SKM-1 (cell line): ENCODE data around the gene AKAP12.

Source experiments
- DNase-seq: peaks from one replicate; lab custom pipeline; 2025; ENCODE audit not compliant: unreplicated experiment; lab: John Stamatoyannopoulos, UW

Gene AKAP12

DNA sequence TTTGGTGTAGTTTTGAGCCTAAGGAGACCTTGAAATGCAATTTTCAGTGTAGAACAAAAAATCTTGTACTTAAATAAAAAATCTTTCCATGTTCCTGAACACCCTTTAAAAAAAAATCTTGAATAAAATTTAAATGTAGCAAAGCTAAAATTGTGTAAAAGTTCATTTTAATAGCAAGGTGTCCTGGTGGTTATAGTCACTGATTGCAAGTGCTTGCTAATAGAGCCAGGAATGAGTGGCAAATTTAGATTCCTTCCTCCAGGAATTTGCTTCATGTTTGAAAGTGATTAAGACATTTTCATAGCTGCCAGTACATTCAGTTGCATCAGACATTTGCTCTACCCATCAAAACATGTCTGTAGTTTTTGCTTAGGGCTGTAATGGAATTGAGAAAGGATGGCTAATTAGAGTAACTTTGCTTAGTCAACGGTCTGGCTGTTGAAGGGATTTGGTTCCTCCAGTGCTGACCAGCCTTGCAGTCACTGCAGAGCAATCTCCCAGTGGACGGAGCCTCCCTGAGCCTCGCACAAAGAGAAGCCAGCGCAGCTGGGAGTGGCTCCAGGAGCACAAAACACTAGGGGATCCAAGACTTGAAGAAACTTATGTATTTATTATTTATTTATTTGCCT lies 36.5 kb downstream of the AKAP12 start:
- DNase-seq: no peak

DNA sequence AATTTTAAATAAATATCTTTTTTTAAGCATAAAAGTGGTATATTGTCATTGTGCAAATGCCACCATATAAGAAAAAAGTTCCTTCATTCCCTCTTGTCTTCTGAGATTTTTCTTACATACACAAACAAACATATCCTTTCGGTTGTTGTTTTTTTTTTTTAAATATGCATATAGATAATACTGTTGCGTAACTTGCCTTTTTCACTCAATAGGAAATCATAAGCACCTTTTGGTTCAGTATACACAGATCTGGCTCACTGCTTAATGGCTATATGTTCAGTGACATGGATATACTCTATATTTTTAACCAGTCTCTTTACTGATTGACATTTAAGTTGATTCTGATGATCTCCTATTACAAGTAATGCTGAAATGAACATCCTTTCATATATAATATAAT lies 40.1 kb downstream of the AKAP12 start:
- no peak for DNase-seq

DNA sequence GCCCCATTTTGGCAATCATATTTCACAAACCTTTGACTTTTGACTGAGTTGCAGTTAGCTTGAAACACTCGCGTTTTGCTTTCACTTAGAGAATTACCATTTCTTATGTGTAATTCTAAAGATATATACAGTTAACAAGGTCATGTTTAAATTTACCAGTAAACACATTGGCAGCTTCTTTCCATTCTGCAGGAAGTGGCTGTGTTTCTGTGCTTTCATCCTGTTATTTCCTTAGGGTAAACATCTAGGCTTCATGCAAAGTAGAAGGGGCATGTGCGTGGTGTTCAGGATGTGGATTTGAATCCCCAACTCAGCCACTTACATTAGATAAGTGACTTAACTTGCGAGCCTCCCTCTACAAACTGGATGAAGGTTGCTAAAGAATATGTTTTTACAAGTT lies 41.1 kb downstream of the AKAP12 start:
- no peak for DNase-seq

DNA sequence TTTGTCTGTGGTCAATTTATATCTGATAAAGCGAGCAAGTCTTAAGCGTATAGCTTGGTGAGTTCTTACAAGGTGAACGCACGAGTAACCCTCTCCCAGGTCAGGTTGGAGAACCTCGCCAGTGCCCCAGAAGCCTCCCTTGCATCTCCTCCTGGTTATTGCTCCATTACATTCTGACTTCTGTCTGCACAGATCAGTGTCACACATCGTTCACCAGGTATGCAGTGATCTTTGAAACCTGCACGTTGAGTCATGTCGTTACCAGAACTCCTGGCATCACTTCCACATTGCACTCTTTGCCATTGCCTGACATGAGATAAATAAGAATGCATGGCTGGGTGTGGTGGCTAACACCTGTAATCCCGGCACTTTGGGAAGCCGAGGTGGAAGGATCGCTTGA lies 44.2 kb downstream of the AKAP12 start:
- no peak for DNase-seq

DNA sequence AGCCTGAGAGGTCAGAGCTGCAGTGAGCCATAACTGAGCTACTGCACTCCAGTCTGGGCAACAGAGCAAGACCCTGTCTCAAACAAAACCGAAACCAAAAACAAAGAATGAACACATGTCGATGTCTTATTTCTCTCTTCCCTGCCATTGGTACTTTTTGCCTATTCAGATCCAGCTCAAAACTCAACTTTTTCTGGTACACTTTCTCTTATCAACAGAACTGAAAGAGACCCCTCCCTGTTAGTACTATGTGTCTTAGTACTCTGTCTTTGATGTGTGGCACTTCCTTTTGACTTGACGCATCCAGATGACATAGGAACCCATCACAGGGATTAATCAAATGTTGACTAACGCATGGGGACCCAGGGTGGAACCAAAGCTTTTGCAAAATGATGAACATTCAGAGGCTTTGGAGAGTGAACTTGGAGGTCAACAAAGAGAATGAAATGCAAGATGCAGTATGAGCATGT lies 44.8 kb downstream of the AKAP12 start:
- DNase-seq: no peak

GRCh38 chr6:151285122-151285521 lies 45.4 kb downstream of the AKAP12 start:
- DNase-seq: no peak

GRCh38 chr6:151286214-151286613 lies 46.4 kb downstream of the AKAP12 start:
- DNase-seq: no peak

GRCh38 chr6:151288712-151289398 lies 49.1 kb downstream of the AKAP12 start:
- no peak for DNase-seq

DNA sequence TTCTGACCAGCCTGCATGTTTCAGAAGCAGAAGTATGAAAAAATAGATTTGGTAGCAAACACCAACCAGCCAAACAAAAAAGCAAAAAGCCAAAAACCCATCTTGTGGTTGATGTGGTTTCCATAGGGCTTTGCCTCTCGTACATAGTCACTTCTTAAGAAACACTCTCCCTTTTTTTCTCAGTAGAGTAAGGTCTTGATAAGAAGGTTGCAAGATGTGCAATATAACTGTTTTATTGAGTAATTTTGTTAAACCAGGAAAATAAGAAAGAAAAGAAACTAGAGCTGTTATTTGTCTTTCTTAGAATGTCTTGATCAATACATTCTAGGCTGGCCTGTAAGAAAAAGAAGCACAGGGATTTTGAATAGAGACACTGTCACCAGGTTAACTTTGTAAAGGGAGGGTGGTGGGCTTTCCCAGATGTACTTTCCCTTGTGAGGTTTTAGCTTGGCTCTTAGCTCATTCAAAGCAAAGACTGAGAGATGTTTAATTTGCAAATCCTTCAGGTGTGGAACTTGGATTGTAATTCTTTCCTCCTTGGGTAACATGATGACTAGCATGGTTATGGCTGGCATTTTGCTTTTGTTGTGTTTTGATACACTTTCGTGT lies 49.7 kb downstream of the AKAP12 start:
- DNase-seq: no peak

DNA sequence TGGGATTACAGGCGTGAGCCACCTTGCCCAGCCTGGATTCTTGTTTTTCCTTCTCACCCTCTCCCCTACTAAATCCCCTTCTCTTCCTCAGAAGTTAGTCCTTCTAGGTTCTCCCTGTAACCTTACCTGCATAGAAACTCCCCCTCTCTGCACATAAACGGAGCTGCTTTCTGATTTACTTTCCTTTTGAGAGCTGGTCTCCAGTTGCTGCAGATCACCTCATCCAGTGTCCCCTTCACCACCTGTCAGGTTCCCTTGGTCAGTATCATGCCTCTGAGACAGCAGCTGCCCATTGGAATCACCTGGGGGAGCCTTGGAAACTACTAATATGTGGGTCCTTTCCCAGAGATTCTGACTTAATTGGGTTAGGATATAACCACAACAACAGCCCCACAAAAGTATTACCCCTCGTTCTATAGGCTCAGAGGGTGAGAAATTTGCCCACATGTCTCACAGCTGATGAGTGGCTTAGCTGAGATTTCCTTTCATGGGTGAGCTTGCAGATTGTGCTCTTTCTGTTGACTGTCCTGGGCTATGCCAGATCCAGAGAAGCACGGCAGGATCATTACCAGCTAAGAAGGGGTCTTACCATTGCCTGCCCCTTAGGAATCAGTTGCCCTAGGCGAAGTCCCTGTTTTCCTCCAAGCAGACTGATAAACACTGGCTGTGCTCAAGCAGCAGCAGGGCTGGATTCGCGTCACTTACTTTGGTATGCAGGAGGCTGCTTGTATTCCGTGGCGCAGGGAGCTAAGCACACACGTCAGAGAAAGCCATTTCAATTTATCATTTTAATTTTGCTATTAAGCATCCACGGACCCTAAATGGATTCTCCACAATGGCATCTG lies 51.3 kb downstream of the AKAP12 start:
- no peak for DNase-seq

DNA sequence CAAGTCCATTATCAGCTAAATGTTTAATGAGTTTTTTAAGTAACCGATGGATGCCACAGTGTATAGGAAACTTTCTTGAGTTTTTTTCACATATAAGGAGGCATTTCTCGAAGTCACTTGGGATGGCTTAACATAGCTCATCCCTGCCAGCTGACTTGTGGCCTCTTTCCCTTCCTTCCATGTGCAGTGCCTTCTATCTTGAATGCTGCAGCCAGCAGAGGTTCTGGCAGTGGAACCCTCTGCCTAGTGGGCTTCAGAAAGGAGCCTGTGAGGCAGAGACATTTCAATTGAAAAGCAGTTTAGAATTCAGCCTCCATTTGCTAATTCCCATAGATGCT lies 51.9 kb downstream of the AKAP12 start:
- DNase-seq: no peak

DNA sequence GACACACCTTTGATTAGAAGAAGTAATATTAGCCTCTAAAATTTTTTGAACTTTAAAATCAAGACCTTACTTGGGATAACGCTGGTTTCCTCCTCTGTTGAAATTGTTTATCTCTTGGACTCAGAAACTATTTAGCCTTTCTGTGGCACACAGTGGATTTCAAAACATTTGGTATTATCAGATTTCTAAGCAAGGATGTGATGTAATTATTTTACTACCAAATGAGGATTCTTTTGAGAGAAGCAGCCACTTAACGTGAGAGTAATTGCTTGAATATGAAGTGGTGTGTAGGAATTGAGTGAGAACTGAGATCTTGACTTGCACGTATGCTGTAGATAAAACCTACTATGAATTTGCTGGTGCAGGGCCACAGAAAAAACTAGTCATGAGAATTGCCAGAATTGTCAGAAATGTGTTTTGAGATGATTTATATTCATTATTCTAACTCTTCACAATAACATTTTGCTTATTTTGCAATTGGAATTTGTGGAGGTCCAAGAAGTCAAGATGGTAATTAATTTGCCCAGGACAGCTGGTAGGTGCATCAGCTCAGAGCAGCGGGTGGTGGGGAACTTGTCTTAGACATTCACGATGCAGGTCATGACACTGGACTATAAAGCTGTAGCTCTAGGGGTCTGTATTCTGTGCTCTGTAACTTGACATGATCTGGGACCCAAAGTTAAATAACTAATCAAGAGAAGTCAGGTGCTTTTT lies 53.4 kb downstream of the AKAP12 start:
- DNase-seq: no peak

DNA sequence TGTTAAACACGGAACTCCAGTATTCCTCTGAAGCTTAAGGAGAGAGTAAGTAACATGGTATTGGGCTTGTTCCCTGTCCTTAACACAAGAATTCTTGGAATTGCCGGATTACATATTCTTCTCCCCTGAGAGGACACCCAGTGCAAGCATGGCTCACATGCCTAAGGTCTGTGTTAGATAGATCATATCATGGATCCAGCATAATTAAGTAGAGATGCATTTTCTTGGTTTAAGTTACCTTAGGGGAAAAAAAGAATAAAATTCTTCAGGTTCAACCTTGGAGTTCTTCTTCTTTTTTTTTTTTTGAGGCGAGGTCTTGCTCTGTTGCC lies 53.9 kb downstream of the AKAP12 start:
- DNase-seq: no peak

- DNase-seq: no peak
Observed at GRCh38 chr6:151294561-151295101, 54.9 kb downstream of the AKAP12 start.

DNA sequence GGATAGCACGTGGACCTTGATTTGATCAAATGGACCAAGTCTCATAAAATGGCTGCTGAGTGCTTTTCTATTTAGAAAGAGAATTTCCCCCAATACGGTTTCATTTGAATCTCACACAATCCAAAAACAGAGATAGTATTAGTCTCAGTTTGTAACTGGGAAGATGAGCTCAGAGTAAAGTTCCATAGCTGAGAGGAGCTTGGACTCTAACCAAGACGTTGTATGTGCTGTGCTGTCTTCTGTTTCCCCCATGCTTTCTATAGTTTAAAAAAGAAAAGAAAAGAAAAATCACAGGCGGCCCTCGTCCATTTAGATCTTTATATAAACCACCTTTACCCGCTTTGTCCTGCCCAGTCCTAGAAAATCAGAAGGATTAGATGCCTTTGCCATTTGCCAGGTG lies 58.1 kb downstream of the AKAP12 start:
- no peak for DNase-seq

GRCh38 chr6:151299011-151299410 lies 59.2 kb downstream of the AKAP12 start:
- DNase-seq: no peak

- no peak for DNase-seq
Observed at GRCh38 chr6:151300267-151300991, 60.7 kb downstream of the AKAP12 start.

DNA sequence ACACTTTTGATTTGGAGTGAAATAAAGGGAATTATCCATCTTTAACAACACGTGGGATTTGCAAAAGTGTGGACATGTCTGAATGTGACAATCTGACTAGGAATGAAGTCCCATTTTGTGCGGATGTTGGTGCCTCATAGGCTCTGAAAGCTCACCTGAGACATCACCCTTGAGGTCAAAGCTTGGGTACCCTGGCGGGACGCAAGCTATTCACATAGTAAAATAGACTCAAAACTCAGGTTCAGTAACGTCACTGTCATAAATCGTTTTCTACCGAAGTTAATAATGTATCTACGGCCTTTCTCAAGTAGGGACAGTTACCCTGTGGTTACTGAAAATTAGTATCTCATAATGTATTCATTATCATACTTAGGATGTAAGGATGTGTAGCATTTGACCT lies 61.8 kb downstream of the AKAP12 start:
- DNase-seq: no peak

DNA sequence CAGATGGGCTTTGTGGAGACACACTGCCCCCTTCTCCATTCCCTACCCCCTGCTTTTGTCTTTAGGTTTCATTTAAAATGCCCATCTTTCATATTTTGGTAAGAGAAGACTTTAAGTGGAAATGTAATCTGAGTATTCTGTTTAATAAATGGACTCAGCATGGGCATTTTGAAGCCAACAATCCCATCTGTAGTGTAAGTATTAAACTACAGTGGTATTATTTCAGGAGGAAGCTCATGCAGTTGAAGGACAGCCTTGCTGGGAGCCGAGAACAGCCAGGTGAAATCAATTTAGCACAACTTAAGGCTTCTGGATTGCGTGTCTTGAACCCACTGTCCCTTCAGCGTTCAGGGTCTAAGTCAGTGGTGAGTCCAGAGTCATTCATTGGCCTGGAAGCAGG lies 63.5 kb downstream of the AKAP12 start:
- no peak for DNase-seq

DNA sequence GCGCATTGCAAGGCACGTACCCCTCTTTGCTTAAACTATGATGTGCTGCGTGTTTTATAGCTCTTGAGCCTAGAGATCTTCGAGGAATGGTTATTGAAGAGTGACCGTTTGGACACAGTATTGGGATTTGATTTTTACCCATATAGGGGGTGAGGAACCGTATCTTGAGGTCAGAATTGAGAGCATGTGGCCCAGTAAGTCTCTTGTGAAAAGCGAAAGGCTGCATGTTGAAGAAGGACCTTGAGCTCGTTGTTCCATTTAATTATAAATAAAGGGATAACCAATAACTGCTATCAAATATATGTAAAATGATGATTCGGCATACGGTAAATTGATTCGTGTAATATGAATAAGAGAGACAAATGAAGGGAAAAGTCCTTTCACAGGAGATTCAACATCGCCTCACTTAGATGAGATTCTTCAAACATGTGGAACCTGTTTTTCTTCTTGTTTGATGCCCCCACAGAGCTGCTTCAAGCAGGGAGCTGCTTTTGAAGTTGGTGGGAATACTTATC lies 66.6 kb downstream of the AKAP12 start:
- no peak for DNase-seq
